GM12891 (cell line): Measurements from ENCODE around the gene CFAP74.

Source experiments
- POLR2A ChIP-seq: IDR thresholded peaks from 2 replicates; pipeline ENCODE4 v1.6.1; 2011; ENCODE audit warnings: low read depth, low read length, control low read depth
- POLR2AphosphoS5 ChIP-seq: IDR thresholded peaks from 2 replicates; pipeline ENCODE4 v1.6.1; 2011; ENCODE audit warnings: low read depth, low read length, control low read depth

- TF ChIP-seq POLR2A, result no peak
- TF ChIP-seq POLR2AphosphoS5, result no peak
These were observed 31.9 kb downstream of the CFAP74 start for GRCh38 chr1:1971688-1972087.
